SKM-1 (cell line): ENCODE data around the gene THUMPD3.

ENCODE experiments used
- DNase-seq: peaks from one replicate; lab custom pipeline; 2025; ENCODE audit not compliant: unreplicated experiment; lab: John Stamatoyannopoulos, UW

Gene THUMPD3, protein sequence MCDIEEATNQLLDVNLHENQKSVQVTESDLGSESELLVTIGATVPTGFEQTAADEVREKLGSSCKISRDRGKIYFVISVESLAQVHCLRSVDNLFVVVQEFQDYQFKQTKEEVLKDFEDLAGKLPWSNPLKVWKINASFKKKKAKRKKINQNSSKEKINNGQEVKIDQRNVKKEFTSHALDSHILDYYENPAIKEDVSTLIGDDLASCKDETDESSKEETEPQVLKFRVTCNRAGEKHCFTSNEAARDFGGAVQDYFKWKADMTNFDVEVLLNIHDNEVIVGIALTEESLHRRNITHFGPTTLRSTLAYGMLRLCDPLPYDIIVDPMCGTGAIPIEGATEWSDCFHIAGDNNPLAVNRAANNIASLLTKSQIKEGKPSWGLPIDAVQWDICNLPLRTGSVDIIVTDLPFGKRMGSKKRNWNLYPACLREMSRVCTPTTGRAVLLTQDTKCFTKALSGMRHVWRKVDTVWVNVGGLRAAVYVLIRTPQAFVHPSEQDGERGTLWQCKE

DNA sequence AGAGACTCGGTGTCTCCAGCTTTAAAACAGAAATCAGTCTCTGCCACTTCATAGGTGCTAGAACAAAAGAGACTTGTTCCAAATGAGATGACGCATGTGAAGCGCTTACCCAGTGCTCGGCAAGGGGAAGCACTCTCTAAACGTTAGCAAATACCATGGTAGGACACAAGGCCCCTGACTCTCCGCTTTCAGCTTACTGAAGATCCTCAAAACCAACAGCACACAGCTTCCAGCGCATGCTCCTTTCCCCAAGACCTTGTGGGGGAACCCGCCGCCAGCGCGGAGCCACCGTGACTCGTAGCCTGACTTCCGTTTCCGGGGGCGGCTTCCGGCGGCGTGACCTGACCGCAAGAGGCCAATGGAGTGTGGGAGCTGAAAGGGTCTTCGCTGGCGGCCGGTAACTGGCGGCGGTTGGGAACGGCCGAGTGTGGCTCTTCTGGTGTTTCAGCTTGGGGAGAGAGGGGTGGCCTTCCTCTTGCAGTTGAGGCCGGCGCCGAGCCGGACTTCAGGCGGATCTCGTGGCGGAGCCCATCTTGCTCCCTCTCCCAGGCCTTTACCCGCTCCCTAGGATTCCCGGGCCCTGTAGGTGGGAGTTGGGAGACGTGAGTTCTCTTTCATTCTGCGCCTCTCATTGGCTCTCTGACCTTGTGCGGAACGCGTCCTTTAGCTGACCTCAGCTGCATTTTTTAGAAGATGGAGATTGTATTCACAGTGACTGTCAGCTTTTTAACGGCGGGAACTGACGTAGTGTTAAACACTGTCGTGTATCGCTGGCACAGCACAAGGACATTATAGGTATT lies at the start of gene THUMPD3:
Gene THUMPD3, plus strand, starts transcription at position 324 of the 800 bp plus-strand sequence. CDS start 2,015 bp downstream, outside the sequence.
- peak; percentile 85 for DNase-seq

DNA sequence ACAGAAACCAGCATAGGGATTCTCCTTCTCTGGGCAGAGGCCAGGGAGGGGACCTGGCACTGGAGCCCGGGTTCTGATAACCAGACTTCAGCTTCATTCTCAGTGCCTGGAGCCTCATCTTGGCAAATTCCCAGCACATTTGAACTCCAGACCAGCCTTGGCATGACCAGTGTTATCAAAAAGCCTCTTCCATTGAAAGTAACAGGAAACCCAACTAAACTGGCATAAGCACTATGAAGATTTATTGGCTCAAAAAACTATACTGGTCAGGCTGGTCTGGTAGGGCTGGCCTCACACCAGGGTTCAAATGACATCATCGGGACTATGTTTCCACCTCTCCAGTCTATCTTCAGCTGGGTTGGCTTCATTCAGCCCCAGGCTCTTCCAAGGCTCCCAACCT lies 48.1 kb upstream of the THUMPD3 start:
- DNase-seq = no peak

DNA sequence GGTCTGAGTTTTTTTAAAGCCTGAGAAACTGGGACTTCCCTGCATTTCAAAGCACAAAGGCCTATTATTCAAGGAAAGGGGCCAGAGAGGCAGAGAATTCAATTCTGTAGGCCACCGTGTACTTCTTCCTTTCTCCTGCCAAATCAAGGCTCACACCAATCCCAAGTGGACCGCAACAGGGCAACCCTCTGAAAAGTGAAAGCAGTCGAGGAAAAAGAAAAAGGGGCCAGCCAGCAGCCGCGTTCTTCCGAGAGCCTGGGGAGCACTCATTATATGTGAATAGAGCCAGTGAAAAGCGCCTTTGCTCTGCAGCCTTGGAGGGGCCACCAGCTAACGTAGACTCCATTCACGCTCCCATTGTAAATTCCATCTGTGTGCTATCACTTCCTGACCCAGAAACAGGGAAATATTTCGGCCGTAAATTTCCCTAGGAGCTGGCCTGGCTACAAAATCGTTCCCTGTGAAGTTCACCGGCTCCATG lies 45.9 kb upstream of the THUMPD3 start:
- no peak for DNase-seq

DNA sequence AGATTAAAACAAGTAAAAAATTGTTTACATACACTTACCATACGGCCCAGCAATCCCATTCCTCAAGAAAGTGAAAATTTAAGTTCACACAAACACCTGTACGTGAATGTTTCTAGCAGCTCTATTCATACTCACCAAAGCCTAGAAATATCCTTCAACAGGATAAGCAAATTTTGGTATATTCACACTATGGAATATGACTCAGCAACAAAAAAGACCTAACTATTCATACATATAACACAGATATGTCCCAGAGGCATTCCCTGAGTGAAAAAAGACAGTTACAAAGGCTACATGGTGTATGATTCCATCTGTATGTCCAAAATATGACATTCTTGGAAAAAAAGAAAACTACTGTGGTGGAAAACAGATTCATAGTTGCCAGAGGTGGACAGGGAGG lies 40.1 kb upstream of the THUMPD3 start:
- DNase-seq = no peak

DNA sequence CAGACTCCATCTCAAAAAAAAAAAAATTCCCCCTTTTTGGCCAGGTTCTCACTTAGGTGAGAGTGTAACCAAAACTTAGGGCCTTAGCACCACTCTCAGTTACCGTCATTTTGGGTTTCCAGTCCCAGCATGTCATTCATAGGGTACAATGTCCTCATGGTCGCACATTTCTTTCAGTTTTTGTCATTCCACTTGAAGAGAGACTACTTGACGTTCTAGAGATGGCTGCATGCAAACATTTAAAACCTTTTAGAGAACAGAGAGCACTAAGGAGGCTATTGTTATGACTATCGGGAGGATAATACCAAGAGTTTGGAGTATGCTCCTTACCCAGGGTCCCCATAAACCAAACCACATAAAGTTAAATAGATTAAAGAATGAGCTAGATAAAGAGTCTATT lies 37.9 kb upstream of the THUMPD3 start:
- no peak for DNase-seq

DNA sequence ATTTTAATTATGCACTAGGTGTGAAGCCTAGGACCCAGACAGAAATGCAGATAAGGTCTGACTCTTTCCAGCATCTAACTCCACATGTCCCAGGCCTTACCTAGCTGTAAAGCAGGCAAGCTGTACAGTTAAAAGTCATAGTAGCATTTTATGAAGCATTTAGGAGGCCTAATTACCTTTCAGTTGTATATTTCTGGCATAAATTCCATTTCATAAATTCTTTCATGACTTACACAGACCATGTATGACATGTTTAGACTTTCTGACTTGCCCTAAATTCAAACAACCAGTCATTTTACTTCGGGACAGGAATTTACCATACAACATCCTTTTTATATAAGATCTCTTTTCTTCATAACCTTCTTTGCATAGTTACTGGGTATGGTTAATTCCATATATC lies 35.3 kb upstream of the THUMPD3 start:
- no peak for DNase-seq

DNA sequence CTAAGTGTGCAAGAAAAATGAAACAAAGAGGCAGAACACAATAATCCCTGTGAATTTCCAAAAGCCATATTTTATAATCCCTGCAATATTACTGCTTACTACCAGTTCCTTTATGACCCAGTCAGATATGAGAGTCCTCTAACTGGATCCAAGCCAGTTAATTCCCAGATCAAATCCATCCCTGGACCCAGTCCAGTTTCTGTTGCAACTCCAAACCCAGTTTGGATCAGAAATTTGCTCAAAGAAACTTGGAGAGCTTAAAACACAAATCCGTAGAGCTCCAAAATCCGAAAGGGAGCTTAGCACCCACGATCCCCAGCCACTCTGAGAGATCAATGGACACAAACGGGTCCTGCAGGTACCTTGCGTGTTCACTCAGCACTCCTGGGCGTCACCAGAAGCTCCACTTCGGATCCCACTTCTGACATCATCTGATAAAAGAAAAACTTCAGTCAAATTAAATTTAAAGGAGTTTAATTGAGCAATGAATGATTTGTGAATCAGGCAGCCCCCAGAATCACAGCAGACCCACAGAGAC lies 32.6 kb upstream of the THUMPD3 start:
- DNase-seq = no peak

DNA sequence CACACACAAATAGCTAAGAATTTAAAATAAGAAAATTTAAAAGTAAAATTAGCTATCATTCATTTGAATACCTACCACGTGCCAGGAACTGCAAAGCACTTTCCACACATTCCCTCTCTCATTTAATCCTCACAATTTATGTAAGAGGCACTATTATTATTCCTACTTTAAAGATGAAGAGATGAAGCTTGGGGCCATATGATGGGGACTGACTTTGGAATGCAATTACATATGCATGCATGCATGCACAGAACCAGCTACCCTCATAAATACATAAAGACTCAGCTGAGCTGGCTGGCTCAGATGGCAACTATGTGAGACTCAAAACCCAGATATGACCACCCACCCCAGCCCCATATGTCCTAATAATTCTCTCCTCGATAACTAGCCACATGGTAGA lies 31.7 kb upstream of the THUMPD3 start:
- no peak for DNase-seq

DNA sequence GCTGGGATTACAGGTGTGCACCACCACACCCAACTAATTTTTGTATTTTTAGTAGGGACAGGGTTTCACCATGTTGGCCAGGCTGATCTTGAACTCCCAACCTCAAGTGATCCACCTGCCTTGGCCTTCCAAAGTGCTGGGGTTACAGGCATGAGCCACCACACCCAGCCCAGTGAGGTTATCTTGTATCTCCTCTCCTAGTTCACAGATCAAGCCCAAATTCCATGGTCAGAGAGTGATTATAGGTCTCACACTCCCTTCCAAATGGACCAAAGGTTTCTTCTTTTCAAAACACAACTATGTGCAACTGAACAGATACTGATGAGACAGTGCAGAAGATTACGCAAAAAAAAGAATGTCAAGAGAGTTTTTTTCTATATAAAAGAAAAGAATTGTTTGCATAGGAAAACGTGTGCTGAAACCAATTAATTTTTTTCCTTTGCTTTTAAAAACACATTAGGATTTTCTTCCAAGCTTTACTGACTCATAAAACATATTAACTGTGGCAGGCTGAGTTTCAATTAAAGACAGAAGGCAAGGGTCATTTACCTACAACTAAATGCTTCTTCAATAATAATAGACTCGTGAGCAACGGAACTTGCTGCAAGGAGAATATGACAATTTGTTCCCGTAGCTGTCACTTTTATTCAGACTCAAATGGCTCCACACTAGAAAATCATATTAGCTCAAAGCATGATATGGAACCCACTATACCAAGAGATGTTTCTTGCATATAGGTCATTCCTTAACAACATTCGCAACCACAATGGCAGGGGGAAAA lies 30.4 kb upstream of the THUMPD3 start:
- DNase-seq = no peak

DNA sequence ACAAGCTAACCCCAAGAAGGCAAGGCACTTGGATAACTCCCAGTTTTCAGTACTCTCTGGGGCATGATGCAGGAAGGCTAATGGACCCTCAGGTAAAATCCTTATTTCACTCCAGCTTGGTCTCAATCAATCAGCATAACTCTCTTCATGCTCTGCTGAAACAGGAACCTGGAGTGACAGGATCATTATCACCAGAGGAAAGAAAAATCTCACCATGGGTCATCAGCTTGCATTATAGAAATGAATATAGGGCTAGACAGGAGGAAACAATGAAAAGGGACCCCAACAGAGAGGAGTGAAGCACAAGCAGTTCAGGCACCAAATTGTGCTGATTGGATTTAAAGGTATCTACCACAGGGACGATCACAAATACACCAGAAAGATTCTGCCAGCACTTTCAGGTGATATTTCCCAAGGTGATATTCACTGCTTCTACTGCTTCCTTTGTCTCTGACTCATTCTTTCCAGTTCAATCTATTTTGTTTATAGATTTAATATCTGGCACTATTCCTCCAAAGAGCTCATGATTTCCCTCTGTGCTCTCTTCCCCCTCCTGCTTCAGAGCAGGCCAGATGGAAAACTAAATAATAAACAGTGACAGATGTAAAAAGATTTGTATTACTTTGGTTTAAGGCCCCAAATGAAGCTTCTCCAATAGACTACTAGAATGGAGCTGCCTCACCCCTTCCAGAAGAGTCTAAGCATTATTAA lies 22.9 kb upstream of the THUMPD3 start:
- DNase-seq = no peak

DNA sequence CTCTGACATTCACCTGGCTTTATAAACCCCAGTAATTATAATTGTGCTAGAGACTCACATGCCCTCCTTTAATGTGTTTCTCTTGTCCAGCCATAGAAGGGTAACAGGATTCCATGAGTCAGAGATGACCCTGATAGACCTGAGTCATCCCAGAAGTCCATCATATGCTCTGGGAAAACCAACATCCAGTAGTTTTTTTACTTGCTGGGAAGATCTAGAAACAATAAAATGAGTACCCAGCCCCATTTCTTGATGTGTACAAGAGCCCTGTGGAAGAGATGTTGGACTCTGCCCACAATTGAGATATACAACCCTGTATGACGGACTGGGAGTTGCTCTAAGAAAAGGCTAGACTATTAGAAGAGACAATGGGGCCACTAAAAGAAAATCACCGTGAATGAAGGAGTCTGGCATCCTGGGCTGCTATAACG lies 22.4 kb upstream of the THUMPD3 start:
- DNase-seq = no peak

DNA sequence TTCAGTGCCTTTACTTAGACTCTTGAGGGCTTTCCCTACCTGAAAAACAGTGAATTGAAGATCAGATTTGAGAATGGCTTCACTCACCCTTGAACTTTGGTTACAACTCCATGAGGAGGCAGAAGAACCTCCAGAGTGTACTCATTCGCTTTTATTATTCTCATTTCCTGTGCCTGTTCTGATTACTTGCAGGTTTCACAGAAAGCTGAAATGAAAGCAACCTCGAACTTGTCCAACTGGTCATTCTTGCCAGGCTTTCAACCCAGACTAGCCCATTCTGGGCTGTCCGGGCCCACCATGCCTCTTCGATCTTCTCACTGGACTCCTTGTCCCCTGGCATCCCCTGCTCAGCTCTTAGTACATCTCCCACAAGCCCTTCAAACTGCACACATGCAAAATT lies 20.2 kb upstream of the THUMPD3 start:
- DNase-seq = no peak

DNA sequence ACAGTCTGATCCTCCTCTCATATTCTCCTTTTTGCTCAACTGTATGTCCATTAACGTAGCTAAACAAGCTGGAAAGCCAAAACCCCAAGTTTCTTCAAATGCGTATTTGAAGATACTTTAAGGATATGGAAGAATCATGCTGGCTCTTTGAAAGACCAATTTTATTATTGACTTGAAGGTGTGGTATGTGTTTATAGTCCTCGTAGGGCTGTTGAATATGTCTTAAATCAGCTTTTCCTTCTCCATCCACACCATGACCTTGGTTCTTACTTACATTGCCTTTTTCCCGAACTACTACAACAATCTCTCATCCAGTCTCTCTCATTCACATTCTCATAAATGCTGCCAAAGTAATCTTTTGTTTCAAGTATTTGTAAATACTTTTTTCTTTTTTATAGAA lies 19.7 kb upstream of the THUMPD3 start:
- DNase-seq = no peak

DNA sequence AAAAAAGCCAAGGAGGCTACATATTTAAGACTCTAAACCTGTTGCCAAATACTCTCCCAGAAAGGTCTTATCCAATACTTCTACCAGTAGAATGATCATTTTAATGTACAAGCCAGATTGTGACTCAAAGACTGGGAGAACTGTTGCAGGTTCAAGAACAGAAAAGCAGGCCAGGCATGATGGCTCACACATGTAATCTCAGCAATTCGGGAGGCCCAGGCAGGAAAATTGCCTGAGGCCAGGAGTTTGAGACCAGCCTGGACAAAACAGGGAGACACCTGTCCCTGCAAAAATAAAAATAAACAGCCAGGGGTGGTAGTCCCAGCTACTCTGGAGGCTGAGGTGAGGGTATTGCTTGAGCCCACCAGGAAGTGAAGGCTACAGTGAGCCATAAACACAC lies 17.8 kb upstream of the THUMPD3 start:
- no peak for DNase-seq

DNA sequence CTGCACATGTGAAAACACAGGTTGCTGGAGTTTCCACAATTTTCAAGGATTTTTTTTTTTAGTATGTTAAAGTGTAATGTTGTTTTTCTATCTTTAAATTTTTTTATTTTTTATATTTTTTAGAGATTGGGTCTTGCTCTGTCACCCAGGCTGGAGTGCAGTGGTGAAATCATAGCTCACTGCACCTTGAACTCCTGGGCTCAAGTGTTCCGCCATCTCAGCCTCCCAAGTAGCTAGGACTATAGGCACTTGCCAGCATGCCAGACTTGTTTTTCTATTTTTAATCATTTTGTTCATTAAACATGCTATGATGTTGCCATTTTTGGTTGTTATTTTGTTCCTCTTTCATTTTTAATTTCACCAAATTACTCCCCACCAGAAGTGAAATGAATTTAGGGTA lies 16.7 kb upstream of the THUMPD3 start:
- DNase-seq = no peak

DNA sequence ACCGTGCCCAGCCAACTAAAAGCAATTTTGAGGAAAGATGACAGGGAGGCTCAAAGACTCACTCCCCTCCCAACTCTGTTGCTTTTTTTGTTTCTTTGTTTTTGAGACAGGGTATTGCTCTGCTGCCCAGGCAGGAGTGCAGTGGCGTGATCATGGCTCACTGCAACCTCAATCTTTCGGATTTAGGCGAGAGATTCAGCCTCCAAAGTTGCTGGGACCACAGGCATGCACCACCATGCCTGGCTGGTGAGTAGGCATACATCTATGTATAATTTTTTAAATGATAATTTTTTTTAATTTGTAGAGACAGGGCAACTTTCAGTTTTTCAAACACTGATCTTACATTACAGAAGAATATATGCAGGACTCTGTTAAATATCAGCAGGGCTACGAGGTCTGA lies 15.8 kb upstream of the THUMPD3 start:
- no peak for DNase-seq

DNA sequence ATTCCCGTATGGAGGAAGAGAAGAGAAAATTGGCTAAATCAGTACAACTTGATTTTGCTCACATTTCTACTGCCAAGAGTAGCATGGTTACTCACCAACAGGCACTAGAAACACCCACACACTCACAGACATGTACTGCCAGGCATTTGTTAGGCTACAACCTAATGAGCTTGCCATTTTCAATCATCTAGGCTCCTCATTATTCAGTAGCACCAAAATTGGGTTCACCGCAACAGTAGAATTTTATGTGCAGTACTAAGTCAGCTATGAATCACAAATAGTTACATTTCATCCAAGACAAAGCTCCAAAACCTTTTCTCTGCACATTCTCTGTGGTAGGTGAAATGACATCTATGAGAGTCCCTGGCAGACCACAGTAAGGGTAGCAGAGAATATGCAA lies 15.0 kb upstream of the THUMPD3 start:
- no peak for DNase-seq

DNA sequence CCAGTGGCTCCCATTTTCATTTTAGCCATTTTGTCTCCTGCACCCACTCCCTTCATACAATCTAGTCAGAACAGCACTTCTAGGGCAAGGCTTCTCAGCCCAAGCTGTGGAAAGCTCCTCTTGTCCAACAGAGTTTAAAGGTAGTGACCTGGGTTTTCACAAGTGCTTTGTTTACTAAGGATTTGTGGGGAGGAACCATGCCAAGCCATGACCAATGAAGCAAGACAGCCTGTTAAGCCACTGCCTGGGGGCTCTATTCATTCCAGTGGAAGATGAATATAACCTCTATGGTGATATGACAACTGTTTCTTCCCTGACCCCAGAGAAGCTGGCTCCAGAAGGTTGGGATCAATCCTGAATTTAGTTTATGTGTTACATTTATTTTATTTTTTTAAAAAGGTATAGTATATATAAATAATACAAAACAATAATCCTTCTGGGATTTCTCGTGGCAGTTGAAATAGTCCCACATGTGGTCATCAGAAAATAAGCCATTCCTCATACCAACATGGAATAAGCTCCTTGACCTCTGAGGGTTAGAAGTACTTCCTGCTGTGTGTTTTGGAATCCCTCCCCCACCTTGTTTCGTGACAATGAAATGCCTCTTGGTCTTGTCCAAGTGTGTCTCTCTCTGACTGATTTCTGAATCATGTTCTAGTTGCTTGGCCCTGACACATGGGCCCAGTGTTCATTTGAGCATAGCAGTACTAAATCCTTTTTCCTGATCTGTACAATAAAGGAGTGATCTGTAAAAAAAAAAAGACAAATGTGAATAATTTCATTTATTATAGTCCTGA lies 13.3 kb upstream of the THUMPD3 start:
- no peak for DNase-seq

DNA sequence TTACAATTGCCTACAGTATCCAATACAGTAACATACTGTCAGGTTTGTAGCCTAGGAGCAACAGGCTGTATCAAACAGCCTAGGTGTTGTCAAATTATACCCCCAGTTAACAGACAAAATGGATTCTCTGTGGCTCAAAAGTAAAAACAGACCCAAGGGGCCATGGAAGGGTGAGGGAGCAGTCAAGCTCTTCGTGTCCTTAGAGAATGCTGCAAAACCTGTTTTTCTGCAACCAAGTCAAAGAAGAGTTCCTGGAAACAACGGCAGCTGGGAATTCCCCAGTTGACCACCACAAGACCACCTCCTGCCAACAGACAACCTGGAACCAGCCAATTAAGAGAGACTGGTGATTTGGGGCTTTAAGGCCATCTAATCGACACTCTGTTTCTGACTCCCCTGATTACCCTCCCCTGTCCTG lies 11.1 kb upstream of the THUMPD3 start:
- DNase-seq = no peak
